Esophagus muscularis mucosa (tissue), 4 donors: ENCODE results near the gene ACSL5. TPM values are rescaled to one million over a fixed set of nuclear protein-coding genes. Genes with fewer than 3 reads are reported as not detected.

Source experiments
- DNase-seq: peaks from one replicate; pipeline ENCODE4 v3.0.0-alpha.2; 2017; ENCODE audit errors: extremely low spot score
- H3K27ac ChIP-seq, 4 donors: fragments of 200-600 bp; sonication (generic); replicated peaks in 1 of 4; 1 replicate in 3 of 4; 2 replicates in 1 of 4; pipeline ENCODE4 v1.5.1; 2016 to 2019; ENCODE audit warnings: mild to moderate bottlenecking in 1 of 4
- H3K27me3 ChIP-seq, 4 donors: fragments of 200-600 bp; sonication (generic); one replicate each; pipeline versions ENCODE4 v1.5.1 to v1.6.0; 2016 to 2019
- H3K36me3 ChIP-seq, 4 donors: fragments of 200-600 bp; sonication (generic); one replicate each; pipeline ENCODE4 v1.5.1; 2016 to 2019
- H3K4me1 ChIP-seq, 4 donors: fragments of 200-600 bp; sonication (generic); one replicate each; pipeline ENCODE4 v1.5.1; 2016 to 2019
- H3K4me3 ChIP-seq, 4 donors: fragments of 200-600 bp; sonication (generic); 1 replicate in 2 of 4; 2 replicates in 2 of 4; pipeline ENCODE4 v1.5.1; 2016 to 2019; ENCODE audit warnings: mild to moderate bottlenecking in 4 of 4, moderate library complexity in 1 of 4
- H3K9me3 ChIP-seq, 4 donors: fragments of 200-600 bp; sonication (generic); 1 replicate in 3 of 4; 2 replicates in 1 of 4; pipeline ENCODE4 v1.5.1; 2016 to 2019
- EP300 ChIP-seq: sonication (generic); formaldehyde crosslinking; IDR thresholded peaks from one replicate; pipeline ENCODE4 v1.6.1; 2017; ENCODE audit warnings: antibody characterized with exemption
- POLR2A ChIP-seq: fragments of 450-650 bp; IDR thresholded peaks from one replicate; pipeline ENCODE4 v1.6.1; 2017; ENCODE audit warnings: antibody characterized with exemption, moderate library complexity, mild to moderate bottlenecking, low read depth
- POLR2AphosphoS5 ChIP-seq, 2 donors: sonication (generic); formaldehyde crosslinking; IDR thresholded peaks; one replicate each; pipeline ENCODE4 v1.6.1; 2017; ENCODE audit warnings: antibody characterized with exemption in 2 of 2
- WGBS: methylation state at CpG from one replicate; pipeline ENCODE4 v1.1.5; 2018; 5-methylcytosine and 5-hydroxymethylcytosine counted together
- intact Hi-C: fragments of 100-400 bp; cut with DNase I; formaldehyde crosslinking; loops from one replicate; pipeline ENCODE4 v1.15.1; 2023
- total RNA-seq, 4 donors: library from RNA; depleted of rRNA; stranded (reverse); fragments of >200 nt; gene quantifications; one replicate each; pipeline versions ENCODE4 v1.1.0 to v1.2.1, GENCODE V29; 2016
- TF ChIP-seq, protein P1 (sequence below), 3 experiments: fragments of 200-600 bp in 2 of 3; fragments of 450-650 bp in 1 of 3; sonication (generic) in 2 of 3; IDR thresholded peaks; one replicate each; pipeline ENCODE4 v1.5.1; 2017 to 2019; ENCODE audit warnings: antibody characterized with exemption in 3 of 3, mild to moderate bottlenecking in 2 of 3, moderate library complexity in 1 of 3

ACSL5 gene
- total RNA-seq, 4 donors from 2014 or later: 6.2 to 11.2 (median 10.8) TPM

DNA sequence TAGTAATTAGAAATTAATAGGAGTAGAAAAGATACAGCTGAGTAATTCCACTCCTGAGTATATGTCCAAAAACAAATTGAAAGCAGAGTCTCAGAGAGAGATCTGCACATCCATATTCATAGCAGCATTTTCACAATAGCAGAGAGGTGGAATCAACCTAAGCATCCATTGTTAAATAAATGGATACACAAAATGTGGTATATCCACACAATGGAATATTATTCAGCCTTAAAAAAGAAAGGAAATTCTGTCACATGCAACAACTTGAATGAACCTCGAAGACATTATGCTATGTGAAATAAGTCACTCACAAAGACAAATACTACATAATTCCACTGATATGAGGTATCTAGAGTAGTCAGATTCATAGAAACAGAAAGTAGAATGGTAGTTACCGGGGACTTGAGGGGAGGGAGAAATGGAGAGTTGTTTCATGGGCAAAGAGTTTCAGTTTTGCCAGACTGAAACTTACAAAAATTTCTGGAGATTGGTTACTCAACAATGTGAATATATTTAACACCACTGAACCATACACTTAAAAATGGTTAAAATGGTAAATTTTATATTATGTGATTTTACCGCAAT is 91.5 kb downstream of the ACSL5 start:
- no peak overlapping the region for H3K4me3 ChIP-seq
- no peak for DNase-seq
- H3K9me3 ChIP-seq: no peaks in the 10 kb centered on the region
- H3K27ac ChIP-seq: no peak overlapping the region
- H3K27me3 ChIP-seq: no peaks in the 10 kb centered on the region
- WGBS: 96% methylated on average over 3 of the region's 3 CpGs
- intact Hi-C loops: no loop called here
- no peaks in the 10 kb centered on the region for H3K4me1 ChIP-seq
- H3K36me3 ChIP-seq: peaks cover 20 to 69% (median 24%) of the 10 kb centered on the region in 4 donors
- no peak for TF ChIP-seq EP300
- no peak for TF ChIP-seq POLR2A
- TF ChIP-seq, protein P1, sequence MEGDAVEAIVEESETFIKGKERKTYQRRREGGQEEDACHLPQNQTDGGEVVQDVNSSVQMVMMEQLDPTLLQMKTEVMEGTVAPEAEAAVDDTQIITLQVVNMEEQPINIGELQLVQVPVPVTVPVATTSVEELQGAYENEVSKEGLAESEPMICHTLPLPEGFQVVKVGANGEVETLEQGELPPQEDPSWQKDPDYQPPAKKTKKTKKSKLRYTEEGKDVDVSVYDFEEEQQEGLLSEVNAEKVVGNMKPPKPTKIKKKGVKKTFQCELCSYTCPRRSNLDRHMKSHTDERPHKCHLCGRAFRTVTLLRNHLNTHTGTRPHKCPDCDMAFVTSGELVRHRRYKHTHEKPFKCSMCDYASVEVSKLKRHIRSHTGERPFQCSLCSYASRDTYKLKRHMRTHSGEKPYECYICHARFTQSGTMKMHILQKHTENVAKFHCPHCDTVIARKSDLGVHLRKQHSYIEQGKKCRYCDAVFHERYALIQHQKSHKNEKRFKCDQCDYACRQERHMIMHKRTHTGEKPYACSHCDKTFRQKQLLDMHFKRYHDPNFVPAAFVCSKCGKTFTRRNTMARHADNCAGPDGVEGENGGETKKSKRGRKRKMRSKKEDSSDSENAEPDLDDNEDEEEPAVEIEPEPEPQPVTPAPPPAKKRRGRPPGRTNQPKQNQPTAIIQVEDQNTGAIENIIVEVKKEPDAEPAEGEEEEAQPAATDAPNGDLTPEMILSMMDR (IDR thresholded peaks at IDR 0.05): no peak
- TF ChIP-seq POLR2AphosphoS5 (IDR thresholded peaks at IDR 0.05): no peak

DNA sequence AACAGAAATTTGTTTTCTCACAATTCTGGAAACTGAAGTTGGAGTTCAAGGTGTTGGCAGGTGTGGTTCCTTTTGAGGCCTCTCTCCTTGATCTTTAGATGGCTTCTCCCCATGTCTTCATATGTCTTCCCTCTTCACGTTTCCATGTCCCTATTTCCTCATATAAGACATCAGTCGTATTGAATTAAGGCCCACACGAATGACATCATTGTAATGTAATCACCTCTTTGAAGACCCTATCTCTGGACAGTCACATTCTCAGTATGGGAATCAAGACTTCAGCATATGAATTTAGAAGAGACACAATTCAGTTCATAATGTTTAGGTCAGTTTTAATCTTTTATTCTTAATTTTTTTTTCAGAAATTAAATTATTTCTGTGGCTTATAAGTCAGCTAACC is 92.9 kb downstream of the ACSL5 start:
- Histone ChIP-seq H3K27ac (no peak overlapping the region), H3K36me3 (peaks cover 12 to 59% (median 24%) of the 10 kb centered on the region in 4 donors), H3K4me3 (no peak overlapping the region), H3K9me3 (no peaks in the 10 kb centered on the region), H3K4me1 (peaks cover 0 to 3% (median 1%) of the 10 kb centered on the region in 4 donors), H3K27me3 (no peaks in the 10 kb centered on the region)
- TF ChIP-seq EP300: no peak
- TF ChIP-seq POLR2AphosphoS5 (IDR thresholded peaks at IDR 0.05): no peak
- TF ChIP-seq, protein P1 (IDR thresholded peaks at IDR 0.05): no peak
- TF ChIP-seq POLR2A: no peak
- intact Hi-C loops: no loop called here
- no peak for DNase-seq
- 96% methylated on average over 3 of the region's 3 CpGs for WGBS

DNA sequence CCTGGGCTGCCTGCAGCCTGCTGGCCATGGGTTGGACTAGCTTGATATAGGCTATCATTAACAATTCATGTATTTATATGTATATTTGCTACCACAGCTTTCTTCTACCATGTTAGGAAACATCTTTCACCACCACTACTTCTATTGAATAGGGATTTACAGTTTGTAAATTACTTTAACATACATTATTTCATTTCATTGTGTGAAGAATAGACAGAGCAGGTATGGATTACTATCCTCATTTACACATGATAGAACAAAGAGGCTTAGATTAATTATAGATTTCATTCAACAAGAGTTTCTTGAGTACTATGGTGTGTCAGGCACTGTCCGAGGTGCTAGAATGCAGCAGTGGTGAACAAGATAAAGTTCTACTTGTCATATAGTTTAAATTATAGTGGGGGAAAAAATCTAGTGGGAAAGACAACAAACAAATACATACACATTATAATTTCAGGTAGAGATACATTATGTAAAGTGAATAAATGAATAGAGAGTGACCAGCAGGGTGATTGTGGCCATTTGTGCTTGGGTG is 93.7 kb downstream of the ACSL5 start:
- peaks cover 0 to 11% (median 2%) of the 10 kb centered on the region in 4 donors for H3K4me1 ChIP-seq
- H3K4me3 ChIP-seq: no peak overlapping the region
- DNase-seq: no peak
- no peaks in the 10 kb centered on the region for H3K27me3 ChIP-seq
- 91% methylated on average over 1 of the region's 1 CpG for WGBS
- H3K27ac ChIP-seq: no peak overlapping the region
- H3K36me3 ChIP-seq: peaks cover 12 to 56% (median 23%) of the 10 kb centered on the region in 4 donors
- no peaks in the 10 kb centered on the region for H3K9me3 ChIP-seq
- intact Hi-C loops: no loop called here
- TF ChIP-seq POLR2A (no peak), POLR2AphosphoS5 (IDR thresholded peaks at IDR 0.05) (no peak), EP300 (no peak)
- TF ChIP-seq, protein P1 (IDR thresholded peaks at IDR 0.05): no peak

DNA sequence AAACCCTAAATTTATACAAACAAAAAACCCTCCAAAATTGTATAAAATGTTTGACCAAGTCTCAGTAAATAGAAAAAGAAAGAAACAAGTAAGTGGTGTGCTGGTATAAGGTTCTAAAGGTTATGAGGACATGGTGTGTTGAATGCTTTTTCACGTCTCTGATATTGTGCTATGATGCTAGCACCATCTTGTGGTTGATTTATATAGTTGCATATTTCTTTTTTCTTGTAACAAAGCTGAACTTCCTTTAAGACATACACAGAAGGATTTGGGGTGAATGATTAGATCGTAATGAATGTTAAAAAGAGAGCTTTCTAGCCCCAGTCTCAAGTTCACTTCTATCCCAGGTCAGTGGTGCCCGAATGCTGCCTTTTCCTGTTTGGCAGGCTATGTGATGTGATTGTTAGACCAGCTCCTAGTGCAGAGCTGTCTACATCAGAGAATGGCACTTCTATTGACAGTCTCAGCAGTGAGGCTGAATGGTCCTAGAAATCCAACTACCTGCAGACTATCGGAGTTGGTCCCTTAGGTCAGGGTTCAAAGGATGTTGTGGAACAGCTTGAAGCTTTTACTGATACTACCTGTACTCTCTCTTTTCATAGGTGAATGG is 98.1 kb downstream of the ACSL5 start:
- TF ChIP-seq, protein P1 (IDR thresholded peaks at IDR 0.05): peak; percentile 42 to 76 (median 57)
- no peak for TF ChIP-seq EP300
- Histone ChIP-seq H3K36me3 (peaks cover 0 to 27% (median 3%) of the 10 kb centered on the region in 4 donors), H3K9me3 (no peaks in the 10 kb centered on the region), H3K4me3 (no peak overlapping the region), H3K27ac (no peak overlapping the region), H3K27me3 (no peaks in the 10 kb centered on the region), H3K4me1 (peaks cover 0 to 12% (median 2%) of the 10 kb centered on the region in 4 donors)
- 19% methylated on average over 4 of the region's 4 CpGs for WGBS
- no peak for DNase-seq
- intact Hi-C loops: no loop called here
